ENCODE results near the gene MRPL34. TPM values are rescaled to one million over a fixed set of nuclear protein-coding genes. Genes with fewer than 3 reads are reported as not detected.

The MRPL34 gene
- total RNA-seq, 1 donor from 2014 or later = 13.3 TPM

Other genes starting within 250 kb of the MRPL34 start
- gene HAUS8, start 230.4 kb upstream of the MRPL34 start, total RNA-seq = 2.7 TPM
- gene MYO9B, start 230.1 kb upstream of the MRPL34 start, total RNA-seq = 20.9 TPM
- 15.2 TPM for gene USE1, start 90.5 kb upstream of the MRPL34 start, total RNA-seq
- 1.7 TPM for gene OCEL1, start 79.6 kb upstream of the MRPL34 start, total RNA-seq
- 7.1 TPM for gene NR2F6, start 60.0 kb upstream of the MRPL34 start, total RNA-seq
- gene USHBP1, start 41.1 kb upstream of the MRPL34 start, total RNA-seq = 0.74 TPM
- 70.8 TPM for gene BABAM1, start 38.4 kb upstream of the MRPL34 start, total RNA-seq
- gene ANKLE1, start 24.0 kb upstream of the MRPL34 start, total RNA-seq = 0.74 TPM
- gene ABHD8, start 2.4 kb upstream of the MRPL34 start, total RNA-seq = 18.7 TPM
- 11.8 TPM for gene DDA1, start 3.7 kb downstream of the MRPL34 start, total RNA-seq
- 30.7 TPM for gene ANO8, start 29.0 kb downstream of the MRPL34 start, total RNA-seq
- gene GTPBP3, start 31.7 kb downstream of the MRPL34 start, total RNA-seq = 11.1 TPM
- gene PLVAP, start 71.5 kb downstream of the MRPL34 start, total RNA-seq = 0.74 TPM
- gene CCDC194, start 88.3 kb downstream of the MRPL34 start, total RNA-seq = not detected
- 2.0 TPM for gene BST2, start 99.8 kb downstream of the MRPL34 start, total RNA-seq
- 15.5 TPM for gene MVB12A, start 114.2 kb downstream of the MRPL34 start, total RNA-seq
- 0.74 TPM for gene TMEM221, start 142.8 kb downstream of the MRPL34 start, total RNA-seq
- not detected for gene NXNL1, start 155.1 kb downstream of the MRPL34 start, total RNA-seq
- gene SLC27A1, start 164.7 kb downstream of the MRPL34 start, total RNA-seq = 13.8 TPM
- gene PGLS, start 205.8 kb downstream of the MRPL34 start, total RNA-seq = 25.8 TPM
- 15.7 TPM for gene COLGALT1, start 249.8 kb downstream of the MRPL34 start, total RNA-seq